GM18505 (cell line): Measurements from ENCODE around the gene BCAP31.
A peak's percentile ranks its signal among the peaks of the same experiment; 100 is the strongest.
"Not testable (repeated sequence)": the region's sequence is repeated elsewhere in the genome, so short reads cannot be mapped to it uniquely, and the experiment has no call there.

Experiments
- ATAC-seq: cut with Tn5 transposase; IDR thresholded peaks from one replicate; pipeline ENCODE4 v1.9.1; 2021; ENCODE audit not compliant: unreplicated experiment
- POLR2A ChIP-seq: IDR thresholded peaks from 4 replicates; pipeline ENCODE4 v1.6.1; 2011; ENCODE audit warnings: borderline replicate concordance; ENCODE audit not compliant: insufficient read depth, insufficient read length; ENCODE audit errors: extremely low read depth

The BCAP31 gene

GRCh38 chrX:153734871-153735270, 10.7 kb upstream of the BCAP31 start:
- ATAC-seq = no peak
- TF ChIP-seq POLR2A = no peak

- no peak for ATAC-seq
- TF ChIP-seq POLR2A = no peak
Measured at GRCh38 chrX:153733651-153734240, 9.6 kb upstream of the BCAP31 start.

GRCh38 chrX:153732401-153732800, 8.2 kb upstream of the BCAP31 start:
- ATAC-seq = no peak
- no peak for TF ChIP-seq POLR2A

DNA sequence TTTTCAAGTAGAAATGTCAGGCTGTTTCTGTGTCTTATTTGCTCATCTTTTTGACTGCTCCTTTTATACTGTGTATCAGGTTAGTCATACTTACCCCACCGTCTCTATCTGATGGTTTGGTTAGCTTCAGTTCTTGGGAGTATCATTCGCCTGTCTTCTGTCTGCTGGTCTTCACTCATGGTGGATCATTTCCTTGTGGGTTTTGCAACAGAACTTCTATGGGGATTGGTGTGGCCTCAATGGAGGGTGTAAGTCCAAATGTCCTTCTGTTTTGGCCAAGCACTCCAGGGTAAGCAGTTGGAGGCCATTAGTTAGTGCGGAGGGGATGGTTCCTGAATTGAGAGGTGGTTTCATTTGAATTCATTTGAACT, 7.6 kb upstream of the BCAP31 start:
- TF ChIP-seq POLR2A = no peak

DNA sequence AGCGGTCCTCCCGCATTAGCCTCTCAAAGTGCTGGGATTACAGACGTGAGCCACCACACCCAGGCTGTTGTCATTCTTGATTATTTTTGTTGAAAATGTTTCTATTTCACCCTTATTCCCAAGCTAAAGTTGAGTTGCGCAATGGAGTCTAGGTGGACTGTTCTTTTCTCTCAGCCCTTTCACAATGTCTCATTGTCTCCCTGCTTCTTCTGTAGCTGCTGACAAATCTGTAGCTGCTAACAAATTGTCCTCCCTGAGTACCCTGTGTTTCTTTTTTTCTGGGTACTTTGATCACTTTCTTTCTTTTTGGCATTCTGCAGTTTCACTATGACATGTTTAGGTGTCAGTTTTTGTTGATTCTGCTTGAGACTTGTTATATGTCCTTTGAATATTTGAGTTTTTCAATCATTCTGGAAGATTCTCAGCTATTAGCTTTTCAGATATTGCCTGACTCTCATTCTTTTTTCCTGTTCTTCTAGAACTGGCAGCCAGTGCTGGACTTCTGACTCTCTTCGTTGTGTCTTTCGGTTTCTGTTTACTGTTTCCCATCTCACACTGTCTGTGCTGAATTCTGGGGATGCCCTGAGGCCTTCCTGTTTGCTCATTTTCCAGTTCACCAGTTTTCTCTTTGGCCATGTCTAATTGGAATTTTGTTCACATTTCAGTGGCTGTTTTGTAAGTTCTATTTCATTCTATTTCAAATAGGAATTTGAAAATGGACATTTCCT, 7.1 kb upstream of the BCAP31 start:
- TF ChIP-seq POLR2A = no peak
- ATAC-seq = no peak

More for the DNA sequence above, 7.6 kb upstream of the BCAP31 start:
- no peak for ATAC-seq

GRCh38 chrX:153730115-153730514, 5.9 kb upstream of the BCAP31 start:
- ATAC-seq = not testable (repeated sequence)

DNA sequence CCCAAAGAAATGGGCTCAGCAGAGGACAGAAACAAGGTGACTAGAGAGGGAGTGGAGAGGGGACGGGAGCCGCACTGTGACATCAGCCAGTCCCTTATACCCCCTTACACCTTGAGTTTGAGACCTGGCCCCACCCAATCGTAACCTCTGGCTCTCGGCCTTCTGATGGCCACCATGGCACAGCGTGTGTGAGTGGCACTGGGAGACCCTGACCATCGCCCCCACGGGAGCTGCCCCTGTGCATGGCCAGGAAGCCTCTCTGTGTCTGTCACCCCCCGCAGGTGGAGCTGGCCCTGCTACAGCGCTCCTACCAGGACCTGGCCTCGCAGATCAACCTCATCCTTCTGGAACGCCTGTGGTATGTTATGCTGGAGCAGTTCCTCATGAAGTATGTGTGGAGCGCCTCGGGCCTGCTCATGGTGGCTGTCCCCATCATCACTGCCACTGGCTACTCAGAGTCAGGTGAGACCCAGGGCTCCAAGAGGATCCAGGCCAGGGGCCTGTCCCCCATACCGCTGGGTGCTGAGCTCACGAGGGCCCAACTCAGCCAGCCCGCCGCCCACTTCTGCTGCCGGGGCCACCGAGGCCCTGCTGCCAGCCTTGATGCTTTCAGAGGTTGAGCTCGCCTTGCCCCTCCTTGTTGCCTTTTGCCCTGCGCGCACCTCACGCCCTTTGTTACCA, 4.9 kb upstream of the BCAP31 start:
- ATAC-seq = no peak

GRCh38 chrX:153728095-153728494, 3.9 kb upstream of the BCAP31 start:
- no peak for TF ChIP-seq POLR2A
- ATAC-seq = no peak

More for the DNA sequence above, 4.9 kb upstream of the BCAP31 start:
- TF ChIP-seq POLR2A = no peak

GRCh38 chrX:153727123-153727931, 3.1 kb upstream of the BCAP31 start:
- TF ChIP-seq POLR2A = no peak
- ATAC-seq = no peak

DNA sequence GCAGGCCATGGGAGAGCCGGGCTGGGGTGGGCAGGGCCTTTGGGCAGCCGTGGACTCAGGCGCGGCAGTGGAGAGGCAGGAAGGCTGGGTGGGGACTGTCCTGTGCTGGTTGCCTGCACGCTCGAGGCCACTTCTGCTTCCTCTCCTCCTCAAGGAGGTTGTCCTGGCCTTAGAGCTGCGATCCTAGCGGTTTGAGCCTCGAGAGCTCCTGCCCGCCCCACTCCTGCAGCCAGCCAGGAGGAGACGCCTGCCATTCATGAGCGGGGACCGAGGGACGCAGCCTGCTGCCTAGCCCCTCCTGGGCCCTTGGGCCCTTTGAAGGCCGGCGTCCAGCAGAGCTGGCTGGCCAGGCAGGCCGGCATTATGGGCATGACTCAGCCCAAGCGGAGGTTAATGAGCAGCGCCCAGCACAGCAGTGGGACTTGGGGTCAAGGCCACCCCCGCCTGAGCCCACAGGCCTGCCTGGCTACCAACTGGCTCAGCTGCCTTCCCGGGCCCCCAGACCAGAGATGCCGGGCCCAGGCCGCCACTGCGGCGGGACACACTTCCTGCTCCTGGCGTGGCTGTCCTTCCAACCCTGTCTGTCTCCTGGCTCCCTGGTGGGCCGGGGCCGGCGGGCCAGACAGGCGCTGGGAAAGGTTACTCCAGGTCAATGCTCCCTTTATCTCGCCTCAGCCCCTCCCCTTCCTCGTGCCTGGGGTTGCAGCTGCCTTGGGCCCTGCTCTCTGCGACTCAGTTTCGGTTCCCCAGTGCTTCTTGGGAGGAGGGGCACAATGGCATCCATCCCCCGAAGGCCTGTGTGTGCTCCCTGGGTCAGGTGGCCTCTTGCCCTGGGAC, 2.3 kb upstream of the BCAP31 start:
- peak; percentile 16 for TF ChIP-seq POLR2A
- ATAC-seq = peak; percentile 29

DNA sequence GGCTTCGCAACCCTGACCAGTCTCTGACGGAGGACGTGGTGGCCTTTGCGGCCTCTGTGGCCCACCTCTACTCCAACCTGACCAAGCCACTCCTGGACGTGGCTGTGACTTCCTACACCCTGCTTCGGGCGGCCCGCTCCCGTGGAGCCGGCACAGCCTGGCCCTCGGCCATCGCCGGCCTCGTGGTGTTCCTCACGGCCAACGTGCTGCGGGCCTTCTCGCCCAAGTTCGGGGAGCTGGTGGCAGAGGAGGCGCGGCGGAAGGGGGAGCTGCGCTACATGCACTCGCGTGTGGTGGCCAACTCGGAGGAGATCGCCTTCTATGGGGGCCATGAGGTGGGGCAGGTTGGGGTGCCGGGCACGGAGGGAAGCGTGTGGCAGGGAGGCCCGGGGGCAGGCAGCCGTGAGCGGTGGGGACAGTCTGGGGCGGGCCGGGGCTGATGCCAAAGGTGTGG, 1.7 kb upstream of the BCAP31 start:
- no peak for TF ChIP-seq POLR2A

DNA sequence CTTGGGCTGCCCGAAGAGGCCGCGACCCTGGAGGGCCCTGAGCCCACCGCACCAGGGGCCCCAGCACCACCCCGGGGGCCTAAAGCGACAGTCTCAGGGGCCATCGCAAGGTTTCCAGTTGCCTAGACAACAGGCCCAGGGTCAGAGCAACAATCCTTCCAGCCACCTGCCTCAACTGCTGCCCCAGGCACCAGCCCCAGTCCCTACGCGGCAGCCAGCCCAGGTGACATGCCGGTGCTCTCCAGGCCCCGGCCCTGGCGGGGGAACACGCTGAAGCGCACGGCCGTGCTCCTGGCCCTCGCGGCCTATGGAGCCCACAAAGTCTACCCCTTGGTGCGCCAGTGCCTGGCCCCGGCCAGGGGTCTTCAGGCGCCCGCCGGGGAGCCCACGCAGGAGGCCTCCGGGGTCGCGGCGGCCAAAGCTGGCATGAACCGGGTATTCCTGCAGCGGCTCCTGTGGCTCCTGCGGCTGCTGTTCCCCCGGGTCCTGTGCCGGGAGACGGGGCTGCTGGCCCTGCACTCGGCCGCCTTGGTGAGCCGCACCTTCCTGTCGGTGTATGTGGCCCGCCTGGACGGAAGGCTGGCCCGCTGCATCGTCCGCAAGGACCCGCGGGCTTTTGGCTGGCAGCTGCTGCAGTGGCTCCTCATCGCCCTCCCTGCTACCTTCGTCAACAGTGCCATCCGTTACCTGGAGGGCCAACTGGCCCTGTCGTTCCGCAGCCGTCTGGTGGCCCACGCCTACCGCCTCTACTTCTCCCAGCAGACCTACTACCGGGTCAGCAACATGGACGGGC, 1.0 kb upstream of the BCAP31 start:
- ATAC-seq = no peak
- TF ChIP-seq POLR2A = no peak

More for the DNA sequence above, 1.7 kb upstream of the BCAP31 start:
- no peak for ATAC-seq
